Measurements from ENCODE around the gene YIF1A. TPM values are rescaled to one million over a fixed set of nuclear protein-coding genes. Genes with fewer than 3 reads are reported as not detected.

Gene YIF1A
- total RNA-seq, 6 donors from 2014 or later: 25.1 to 107 (median 68.2) TPM

GRCh38 chr11:66318600-66318970 is 29.6 kb upstream of the YIF1A start:
- no peaks in the 10 kb centered on the region for H3K9me3 ChIP-seq
- H3K27me3 ChIP-seq: no peaks in the 10 kb centered on the region
- ATAC-seq (ENCODE audit: low FRiP score in 2 of 2) (peak in 1 of 2 donors; percentile 0), DNase-seq (no peak)
- no peak overlapping the region for H3K4me3 ChIP-seq
- no peaks in the 10 kb centered on the region for H3K36me3 ChIP-seq
- TF ChIP-seq EP300 (IDR thresholded peaks at IDR 0.05) (no peak), POLR2A (IDR thresholded peaks at IDR 0.05) (no peak), CTCF (IDR thresholded peaks at IDR 0.05) (no peak), POLR2AphosphoS5 (IDR thresholded peaks at IDR 0.05) (no peak)
- H3K4me1 ChIP-seq: peaks cover 26 to 36% (median 27%) of the 10 kb centered on the region in 4 donors
- H3K27ac ChIP-seq: peak overlapping the region; percentile 67 to 86 (median 84)
- 65 to 91% methylated on average over 3 of the region's 3 CpGs for WGBS, 2 donors

GRCh38 chr11:66317723-66318599 is 29.0 kb upstream of the YIF1A start:
- TF ChIP-seq EP300 (IDR thresholded peaks at IDR 0.05) (no peak), POLR2AphosphoS5 (IDR thresholded peaks at IDR 0.05) (peak; percentile 36 to 55)
- Histone ChIP-seq H3K27ac (peak overlapping the region; percentile 67 to 86 (median 84)), H3K27me3 (no peaks in the 10 kb centered on the region), H3K36me3 (no peaks in the 10 kb centered on the region), H3K4me1 (peaks cover 32 to 42% (median 33%) of the 10 kb centered on the region in 4 donors), H3K9me3 (no peaks in the 10 kb centered on the region), H3K4me3 (peak overlapping the region in 2 of 4 donors; percentile 48 to 71)
- 33 to 35% methylated on average over 9 to 16 of the region's 16 CpGs for WGBS, 2 donors
- ATAC-seq (ENCODE audit: low FRiP score in 2 of 2): peak in 1 of 2 donors; percentile 58
- DNase-seq: peak; percentile 58 to 73

GRCh38 chr11:66317322-66317722 is 28.4 kb upstream of the YIF1A start:
- Histone ChIP-seq H3K27ac (peak overlapping the region; percentile 67 to 86 (median 84)), H3K27me3 (no peaks in the 10 kb centered on the region), H3K9me3 (no peaks in the 10 kb centered on the region), H3K4me1 (peaks cover 32 to 44% (median 34%) of the 10 kb centered on the region in 4 donors), H3K36me3 (no peaks in the 10 kb centered on the region), H3K4me3 (peak overlapping the region in 3 of 4 donors; percentile 29 to 71 (median 48))
- TF ChIP-seq CTCF (IDR thresholded peaks at IDR 0.05) (no peak), POLR2AphosphoS5 (IDR thresholded peaks at IDR 0.05) (no peak), EP300 (IDR thresholded peaks at IDR 0.05) (no peak), POLR2A (IDR thresholded peaks at IDR 0.05) (no peak)
- ATAC-seq (ENCODE audit: low FRiP score in 2 of 2) (no peak), DNase-seq (peak in 1 of 2 donors; percentile 84)
- WGBS, 2 donors: 17 to 18% methylated on average over 2 to 14 of the region's 14 CpGs

- Histone ChIP-seq H3K27me3 (no peaks in the 10 kb centered on the region), H3K4me1 (peaks cover 32 to 44% (median 36%) of the 10 kb centered on the region in 4 donors), H3K4me3 (peak within 1 kb of the TSS; percentile 8 to 71 (median 38)), H3K9me3 (no peaks in the 10 kb centered on the region), H3K36me3 (no peaks in the 10 kb centered on the region), H3K27ac (peak within 1 kb of the TSS; percentile 67 to 86 (median 84))
- ATAC-seq (ENCODE audit: low FRiP score in 2 of 2) (peak in 1 of 2 donors; percentile 53), DNase-seq (peak; percentile 50 to 90)
- TF ChIP-seq CTCF (IDR thresholded peaks at IDR 0.05): no peak
- peak in 1 of 4 donors; percentile 23 for TF ChIP-seq POLR2A (IDR thresholded peaks at IDR 0.05)
- no peak for TF ChIP-seq EP300 (IDR thresholded peaks at IDR 0.05)
- TF ChIP-seq POLR2AphosphoS5 (IDR thresholded peaks at IDR 0.05): no peak
- 24% methylated on average over 7 of the region's 29 CpGs; no CpG with 5 or more reads in 1 of the 2 donors for WGBS, 2 donors
Measured at GRCh38 chr11:66316849-66317251, 27.9 kb upstream of the YIF1A start, which contains the start of gene CD248. TSS of gene CD248 (minus strand) at chr11:66317044. CDS start at chr11:66317027, 17 bp downstream.
